ENCODE results near the gene ABHD1.

GRCh38 chr2:27091746-27092695 lies 31.6 kb upstream of the ABHD1 start:
- TF ChIP-seq CTCF (optimal IDR thresholded peaks at IDR 0.05 in 1 of 3, IDR thresholded peaks at IDR 0.05 in 1 of 3, conservative IDR thresholded peaks at IDR 0.05 in 1 of 3; ENCODE audit: extremely low read depth in 1 of 3, insufficient read depth in 2 of 3, low read length in 3 of 3) (no peak), EZH2 (IDR thresholded peaks at IDR 0.05; ENCODE audit: low read length) (no peak)
